Superior temporal gyrus (tissue), 1 donor: ENCODE data around the gene INTS3.
"Not testable (repeated sequence)": the region's sequence is repeated elsewhere in the genome, so short reads cannot be mapped to it uniquely, and the experiment has no call there.

Experiments
- DNase-seq: peaks from one replicate; pipeline ENCODE4 v3.0.0-alpha.2; 2016; ENCODE audit errors: extremely low spot score

INTS3 gene

GRCh38 chr1:153752072-153752471 lies 24.2 kb downstream of the INTS3 start:
- DNase-seq = no peak

GRCh38 chr1:153752571-153753195 lies 24.8 kb downstream of the INTS3 start:
- no peak for DNase-seq

GRCh38 chr1:153754266-153754665 lies 26.4 kb downstream of the INTS3 start:
- DNase-seq = no peak

- DNase-seq = no peak
Observed at GRCh38 chr1:153760440-153760839, 32.6 kb downstream of the INTS3 start.

- DNase-seq = peak; percentile 67
Observed at GRCh38 chr1:153763365-153764225, 35.7 kb downstream of the INTS3 start.

GRCh38 chr1:153764310-153764709 lies 36.5 kb downstream of the INTS3 start:
- DNase-seq = no peak

GRCh38 chr1:153766663-153767062 lies 38.8 kb downstream of the INTS3 start:
- not testable (repeated sequence) for DNase-seq

GRCh38 chr1:153767519-153767918 lies 39.7 kb downstream of the INTS3 start:
- no peak for DNase-seq

- no peak for DNase-seq
Observed at GRCh38 chr1:153768316-153769181, 40.7 kb downstream of the INTS3 start.

GRCh38 chr1:153769221-153769620 lies 41.4 kb downstream of the INTS3 start:
- DNase-seq = no peak

GRCh38 chr1:153770797-153771196 lies 42.9 kb downstream of the INTS3 start:
- no peak for DNase-seq

- no peak for DNase-seq
Observed at GRCh38 chr1:153771261-153771660, 43.4 kb downstream of the INTS3 start.

GRCh38 chr1:153771841-153772593 lies 44.2 kb downstream of the INTS3 start:
- no peak for DNase-seq

- peak; percentile 17 for DNase-seq
Observed at GRCh38 chr1:153773096-153773921, 45.5 kb downstream of the INTS3 start.

GRCh38 chr1:153774026-153774595 lies 46.3 kb downstream of the INTS3 start:
- no peak for DNase-seq

GRCh38 chr1:153774780-153775457 lies 47.1 kb downstream of the INTS3 start, which contains the start of gene SLC27A3:
TSS of gene SLC27A3 (plus strand) at chr1:153775407. CDS start at chr1:153775498, 91 bp downstream.
- peak; percentile 44 for DNase-seq

- DNase-seq = no peak
Observed at GRCh38 chr1:153775458-153776327, 47.8 kb downstream of the INTS3 start.

- no peak for DNase-seq
Observed at GRCh38 chr1:153776352-153776751, 48.5 kb downstream of the INTS3 start.
